Right lobe of liver (tissue), 6 donors: ENCODE measurements around the gene NHLRC1. TPM values are rescaled to one million over a fixed set of nuclear protein-coding genes. Genes with fewer than 3 reads are reported as not detected.

Experiments used
- ATAC-seq, 4 donors: fragments of 200-7000 bp; cut with Tn5 transposase; one replicate each; pipeline ENCODE4 v1.9.1; 2020; ENCODE audit warnings: mild to moderate bottlenecking in 4 of 4, moderate library complexity in 4 of 4
- DNase-seq, 3 donors: peaks; one replicate each; pipeline ENCODE4 v3.0.0-alpha.2; 2020
- H3K27ac ChIP-seq, 3 donors: fragments of 200-600 bp; one replicate each; pipeline ENCODE4 v1.8.0; 2022
- H3K27me3 ChIP-seq, 2 donors: fragments of 200-600 bp; one replicate each; pipeline ENCODE4 v1.8.0; 2022
- H3K36me3 ChIP-seq, 4 donors: fragments of 200-600 bp; sonication (generic) in 1 of 4; one replicate each; pipeline versions ENCODE4 v1.5.1 to v1.8.0; 2017 to 2022; ENCODE audit warnings: control low read depth in 1 of 4
- H3K4me1 ChIP-seq, 4 donors: fragments of 200-600 bp; sonication (generic) in 1 of 4; one replicate each; pipeline versions ENCODE4 v1.5.1 to v1.8.0; 2017 to 2022; ENCODE audit warnings: control low read depth in 1 of 4
- H3K4me3 ChIP-seq, 3 donors: fragments of 200-600 bp; one replicate each; pipeline ENCODE4 v1.8.0; 2022
- H3K9me3 ChIP-seq, 4 donors: fragments of 200-600 bp; sonication (generic) in 1 of 4; one replicate each; pipeline versions ENCODE4 v1.5.1 to v1.8.0; 2017 to 2022; ENCODE audit warnings: control low read depth in 1 of 4
- POLR2A ChIP-seq: fragments of 450-650 bp; IDR thresholded peaks from one replicate; pipeline ENCODE4 v1.6.1; 2017; ENCODE audit warnings: antibody characterized with exemption, mild to moderate bottlenecking
- WGBS: methylation state at CpG from one replicate; pipeline ENCODE4 v1.1.6; 2018; ENCODE audit warnings: low coverage, low lambda C conversion rate; ENCODE audit not compliant: insufficient coverage; ENCODE audit errors: missing lambda C conversion rate; 5-methylcytosine and 5-hydroxymethylcytosine counted together
- intact Hi-C, 2 donors: fragments of 100-400 bp; cut with DNase I; formaldehyde crosslinking; loops; one replicate each; pipeline versions ENCODE4 v1.11.2 to v1.14.1; 2022
- long read RNA-seq: library from polyadenylated mRNA; unstranded; transcript quantifications from one replicate; pipeline ENCODE4 v2.0.0, GENCODE V29; 2019
- total RNA-seq, 6 experiments: library from RNA; depleted of rRNA in 2 of 6; stranded (reverse); fragments of >200 nt in 2 of 6; fragmentation: NEBNext Ultra II Directional in 3 of 6; extraction: Animal tissue kit (Norgen Biotek cat#: 25700) in 3 of 6; gene quantifications; one replicate each; pipeline versions ENCODE4 v1.1.0 to v1.2.4, GENCODE V29; 2016 to 2023
- TF ChIP-seq, protein P1 (sequence below), 4 donors: fragments of 200-600 bp in 3 of 4; fragments of 450-650 bp in 1 of 4; IDR thresholded peaks; one replicate each; pipeline versions ENCODE4 v1.5.1 to v1.8.0; 2016 to 2022; ENCODE audit warnings: antibody characterized with exemption in 4 of 4, mild to moderate bottlenecking in 2 of 4
- donor health status: DM: no; HTN: yes; CAD: no.
- donor health status: DM: no; HTN: no; CAD: no.
- donor health status: DM: no; HTN: no; CAD: no.
- donor health status: DM: no; HTN: yes; CAD: no.
- donor health status: DM: no; HTN: yes; CAD: no.

NHLRC1 gene
- total RNA-seq: 1 to 10 TPM; 2.2 to 3.0 (median 2.7) TPM
- long read RNA-seq, partial matches to known transcripts: 0 of 2 reads
- long read RNA-seq, other reads (novel, unspliced or antisense): 0 of 2 reads

GRCh38 chr6:18122128-18123093 lies at the start of gene NHLRC1:
NHLRC1 (minus strand) TSS chr6:18122677; CDS start chr6:18122606, 71 bp downstream.
- TF ChIP-seq POLR2A: peak; percentile 60
- TF ChIP-seq, protein P1, sequence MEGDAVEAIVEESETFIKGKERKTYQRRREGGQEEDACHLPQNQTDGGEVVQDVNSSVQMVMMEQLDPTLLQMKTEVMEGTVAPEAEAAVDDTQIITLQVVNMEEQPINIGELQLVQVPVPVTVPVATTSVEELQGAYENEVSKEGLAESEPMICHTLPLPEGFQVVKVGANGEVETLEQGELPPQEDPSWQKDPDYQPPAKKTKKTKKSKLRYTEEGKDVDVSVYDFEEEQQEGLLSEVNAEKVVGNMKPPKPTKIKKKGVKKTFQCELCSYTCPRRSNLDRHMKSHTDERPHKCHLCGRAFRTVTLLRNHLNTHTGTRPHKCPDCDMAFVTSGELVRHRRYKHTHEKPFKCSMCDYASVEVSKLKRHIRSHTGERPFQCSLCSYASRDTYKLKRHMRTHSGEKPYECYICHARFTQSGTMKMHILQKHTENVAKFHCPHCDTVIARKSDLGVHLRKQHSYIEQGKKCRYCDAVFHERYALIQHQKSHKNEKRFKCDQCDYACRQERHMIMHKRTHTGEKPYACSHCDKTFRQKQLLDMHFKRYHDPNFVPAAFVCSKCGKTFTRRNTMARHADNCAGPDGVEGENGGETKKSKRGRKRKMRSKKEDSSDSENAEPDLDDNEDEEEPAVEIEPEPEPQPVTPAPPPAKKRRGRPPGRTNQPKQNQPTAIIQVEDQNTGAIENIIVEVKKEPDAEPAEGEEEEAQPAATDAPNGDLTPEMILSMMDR (IDR thresholded peaks at IDR 0.05): peak; percentile 90 to 98 (median 96)
- Histone ChIP-seq H3K27me3 (no peaks in the 10 kb centered on the region), H3K36me3 (no peaks in the 10 kb centered on the region), H3K9me3 (no peaks in the 10 kb centered on the region), H3K4me3 (peak within 1 kb of the TSS; percentile 53 to 63 (median 55)), H3K27ac (peak within 1 kb of the TSS; percentile 59 to 76 (median 69)), H3K4me1 (peaks cover 0 to 11% (median under 1%) of the 10 kb centered on the region in 4 donors)
- DNase-seq (peak; percentile 92 to 93 (median 92)), ATAC-seq (peak; percentile 98 to 100 (median 98))
- 63% methylated on average over 9 of the region's 82 CpGs for WGBS
- intact Hi-C loops: no loop called here

DNA sequence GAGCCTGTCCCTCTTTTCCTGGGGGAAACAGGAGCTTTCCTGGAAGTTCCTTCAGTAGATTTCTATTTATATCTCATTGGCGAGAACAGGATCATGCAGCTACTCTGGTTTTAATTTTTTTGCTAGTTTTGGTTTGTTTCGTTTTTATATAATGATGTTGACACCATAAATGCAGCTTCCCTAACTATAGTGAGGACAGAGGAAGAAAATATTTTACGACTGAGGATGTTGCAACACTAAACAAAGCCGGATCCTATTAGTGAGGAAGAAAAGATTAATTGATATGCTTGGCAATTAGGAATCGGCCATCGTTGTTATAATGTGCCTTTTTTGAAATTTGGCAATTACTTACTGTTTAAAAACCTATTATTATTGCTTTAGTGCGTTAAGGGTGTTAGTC lies 49.4 kb upstream of the NHLRC1 start:
- ATAC-seq (peak in 2 of 4 donors; percentile 22 to 25), DNase-seq (no peak)
- intact Hi-C loops: no loop called here
- no peaks in the 10 kb centered on the region for H3K27me3 ChIP-seq
- H3K27ac ChIP-seq: no peak overlapping the region
- no peak for TF ChIP-seq POLR2A
- TF ChIP-seq, protein P1 (IDR thresholded peaks at IDR 0.05): no peak
- H3K36me3 ChIP-seq: peaks cover 0 to 30% (median 1%) of the 10 kb centered on the region in 4 donors
- WGBS: 72% methylated on average over 7 of the region's 7 CpGs
- H3K4me3 ChIP-seq: no peak overlapping the region
- H3K9me3 ChIP-seq: no peaks in the 10 kb centered on the region
- H3K4me1 ChIP-seq: peaks cover 0 to 3% (median 0%) of the 10 kb centered on the region in 4 donors

DNA sequence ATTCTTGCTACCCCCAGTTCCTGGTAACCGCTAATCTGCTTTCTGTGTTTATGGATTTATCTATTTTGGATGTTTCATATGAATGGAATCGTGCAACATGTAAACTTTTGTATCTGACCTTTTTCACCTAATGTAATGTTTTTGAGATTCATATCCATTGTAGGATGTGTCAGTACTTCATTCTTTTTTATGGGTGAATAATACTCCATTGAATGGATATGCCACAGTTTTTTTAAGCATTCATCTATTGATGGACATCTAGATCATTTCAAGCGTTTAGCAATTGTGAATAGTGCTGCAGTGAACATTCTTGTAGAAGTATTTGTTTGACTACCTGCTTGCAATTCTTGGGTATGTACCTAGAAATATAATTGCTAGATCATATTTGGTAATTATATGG lies 45.8 kb upstream of the NHLRC1 start:
- peaks cover 0 to 3% (median 0%) of the 10 kb centered on the region in 4 donors for H3K4me1 ChIP-seq
- no peaks in the 10 kb centered on the region for H3K9me3 ChIP-seq
- H3K4me3 ChIP-seq: no peak overlapping the region
- H3K27ac ChIP-seq: no peak overlapping the region
- H3K27me3 ChIP-seq: no peaks in the 10 kb centered on the region
- intact Hi-C loops: no loop called here
- DNase-seq (no peak), ATAC-seq (no peak)
- no peak for TF ChIP-seq POLR2A
- TF ChIP-seq, protein P1 (IDR thresholded peaks at IDR 0.05): no peak
- WGBS: 98% methylated on average over 3 of the region's 3 CpGs
- H3K36me3 ChIP-seq: peaks cover 0 to 32% (median 1%) of the 10 kb centered on the region in 4 donors

GRCh38 chr6:18166312-18167036 lies 44.0 kb upstream of the NHLRC1 start:
- Histone ChIP-seq H3K27ac (no peak overlapping the region), H3K4me3 (no peak overlapping the region), H3K4me1 (no peaks in the 10 kb centered on the region), H3K27me3 (no peaks in the 10 kb centered on the region), H3K36me3 (peaks cover 0 to 37% (median 3%) of the 10 kb centered on the region in 4 donors), H3K9me3 (no peaks in the 10 kb centered on the region)
- intact Hi-C loops: no loop called here
- no peak for DNase-seq
- no peak for ATAC-seq
- 88% methylated on average over 2 of the region's 2 CpGs for WGBS
- TF ChIP-seq, protein P1 (IDR thresholded peaks at IDR 0.05): no peak
- no peak for TF ChIP-seq POLR2A
